ENCODE results near the gene LOXHD1.
A peak's percentile ranks its signal among the peaks of the same experiment; 100 is the strongest.

LOXHD1 gene

DNA sequence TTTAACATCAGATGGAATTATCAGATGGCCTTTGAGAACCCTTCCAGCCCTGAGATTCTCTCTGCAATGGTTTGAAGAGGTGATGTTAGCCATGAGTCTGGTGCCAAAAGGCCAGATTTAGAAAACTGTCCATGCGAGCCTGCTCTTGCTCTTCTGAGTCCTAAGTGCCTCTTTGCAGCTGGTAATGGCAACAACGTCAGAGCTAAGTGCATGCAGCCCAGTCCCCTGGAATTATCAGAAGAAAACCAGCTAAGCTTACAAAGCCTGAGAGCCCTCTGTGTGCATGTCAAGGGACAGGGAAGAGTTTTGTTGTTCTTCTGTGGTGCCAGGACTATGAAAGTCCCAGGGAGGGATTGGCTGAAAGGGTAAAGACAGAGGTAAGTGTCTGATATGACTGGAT lies 89.8 kb downstream of the LOXHD1 start:
- H3K4me3 ChIP-seq (ENCODE audit: low read depth, low read length): no peak overlapping the region
- no peaks in the 10 kb centered on the region for H3K9me3 ChIP-seq (ENCODE audit: control insufficient read depth, low read length)
- H3K27ac ChIP-seq: no peak overlapping the region
- H3K79me2 ChIP-seq: no peaks in the 10 kb centered on the region
- TF ChIP-seq, protein P1, sequence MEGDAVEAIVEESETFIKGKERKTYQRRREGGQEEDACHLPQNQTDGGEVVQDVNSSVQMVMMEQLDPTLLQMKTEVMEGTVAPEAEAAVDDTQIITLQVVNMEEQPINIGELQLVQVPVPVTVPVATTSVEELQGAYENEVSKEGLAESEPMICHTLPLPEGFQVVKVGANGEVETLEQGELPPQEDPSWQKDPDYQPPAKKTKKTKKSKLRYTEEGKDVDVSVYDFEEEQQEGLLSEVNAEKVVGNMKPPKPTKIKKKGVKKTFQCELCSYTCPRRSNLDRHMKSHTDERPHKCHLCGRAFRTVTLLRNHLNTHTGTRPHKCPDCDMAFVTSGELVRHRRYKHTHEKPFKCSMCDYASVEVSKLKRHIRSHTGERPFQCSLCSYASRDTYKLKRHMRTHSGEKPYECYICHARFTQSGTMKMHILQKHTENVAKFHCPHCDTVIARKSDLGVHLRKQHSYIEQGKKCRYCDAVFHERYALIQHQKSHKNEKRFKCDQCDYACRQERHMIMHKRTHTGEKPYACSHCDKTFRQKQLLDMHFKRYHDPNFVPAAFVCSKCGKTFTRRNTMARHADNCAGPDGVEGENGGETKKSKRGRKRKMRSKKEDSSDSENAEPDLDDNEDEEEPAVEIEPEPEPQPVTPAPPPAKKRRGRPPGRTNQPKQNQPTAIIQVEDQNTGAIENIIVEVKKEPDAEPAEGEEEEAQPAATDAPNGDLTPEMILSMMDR (IDR thresholded peaks at IDR 0.05): no peak
- H2AFZ ChIP-seq: peak overlapping the region; percentile 8
- no peaks in the 10 kb centered on the region for H3K27me3 ChIP-seq (ENCODE audit: control insufficient read depth, insufficient read depth, low read length)
- no peaks in the 10 kb centered on the region for H3K36me3 ChIP-seq (ENCODE audit: control insufficient read depth, insufficient read depth, low read length)
- no peak overlapping the region for H3K4me2 ChIP-seq (ENCODE audit: low read length)
- H3K4me1 ChIP-seq: no peaks in the 10 kb centered on the region
- no peak overlapping the region for H3K9ac ChIP-seq

DNA sequence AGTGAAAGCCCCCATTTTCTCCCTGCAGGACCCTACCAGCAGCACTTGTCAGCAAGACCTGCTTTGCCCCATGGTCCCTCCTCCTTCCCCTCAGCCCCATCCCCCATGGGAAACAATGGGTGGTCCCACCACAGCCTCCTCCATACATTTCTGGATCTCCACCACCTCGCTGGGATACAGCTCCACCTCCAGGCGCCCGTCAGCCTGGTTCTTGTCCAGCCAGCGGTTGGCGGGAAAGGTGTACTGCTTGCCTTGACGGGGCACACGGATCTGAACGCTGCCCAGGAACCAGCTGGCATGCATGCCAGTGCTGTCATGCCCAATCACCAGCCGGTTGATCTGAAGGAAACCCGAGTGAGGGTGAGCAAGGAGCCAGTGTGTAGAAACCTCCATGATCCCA lies 90.9 kb downstream of the LOXHD1 start:
- H3K9me3 ChIP-seq (ENCODE audit: control insufficient read depth, low read length): no peaks in the 10 kb centered on the region
- H3K27ac ChIP-seq: no peak overlapping the region
- no peaks in the 10 kb centered on the region for H3K4me1 ChIP-seq
- H3K36me3 ChIP-seq (ENCODE audit: control insufficient read depth, insufficient read depth, low read length): no peaks in the 10 kb centered on the region
- H3K4me2 ChIP-seq (ENCODE audit: low read length): no peak overlapping the region
- H3K79me2 ChIP-seq: no peaks in the 10 kb centered on the region
- TF ChIP-seq, protein P1 (IDR thresholded peaks at IDR 0.05): no peak
- H3K9ac ChIP-seq: no peak overlapping the region
- H3K4me3 ChIP-seq (ENCODE audit: low read depth, low read length): no peak overlapping the region
- no peak overlapping the region for H2AFZ ChIP-seq
- no peaks in the 10 kb centered on the region for H3K27me3 ChIP-seq (ENCODE audit: control insufficient read depth, insufficient read depth, low read length)

DNA sequence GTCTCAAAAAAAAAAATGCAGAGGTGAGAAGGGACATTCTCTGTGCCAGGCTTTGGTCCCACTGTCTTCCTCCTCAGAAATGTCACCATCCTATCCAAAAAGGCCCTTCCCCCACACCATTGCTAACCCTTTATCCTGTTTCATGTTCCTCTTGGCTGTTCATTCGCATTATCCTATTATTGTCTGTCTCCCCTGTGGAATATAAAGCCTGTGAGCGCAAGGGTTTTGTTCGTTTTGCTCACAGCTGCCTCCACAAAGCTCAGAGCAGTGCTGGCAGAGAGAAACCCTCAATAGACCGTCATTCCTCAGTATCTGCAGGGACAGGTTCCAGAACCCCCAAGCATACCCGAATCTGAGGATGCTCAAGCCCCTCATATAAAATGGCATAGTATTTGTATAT lies 91.8 kb downstream of the LOXHD1 start:
- Histone ChIP-seq H3K27me3 (ENCODE audit: control insufficient read depth, insufficient read depth, low read length) (no peaks in the 10 kb centered on the region), H3K27ac (no peak overlapping the region), H3K79me2 (no peaks in the 10 kb centered on the region), H3K4me1 (no peaks in the 10 kb centered on the region), H3K4me3 (ENCODE audit: low read depth, low read length) (no peak overlapping the region), H3K9ac (no peak overlapping the region), H2AFZ (no peak overlapping the region), H3K36me3 (ENCODE audit: control insufficient read depth, insufficient read depth, low read length) (no peaks in the 10 kb centered on the region), H3K9me3 (ENCODE audit: control insufficient read depth, low read length) (no peaks in the 10 kb centered on the region), H3K4me2 (ENCODE audit: low read length) (no peak overlapping the region)
- TF ChIP-seq, protein P1 (IDR thresholded peaks at IDR 0.05): no peak

DNA sequence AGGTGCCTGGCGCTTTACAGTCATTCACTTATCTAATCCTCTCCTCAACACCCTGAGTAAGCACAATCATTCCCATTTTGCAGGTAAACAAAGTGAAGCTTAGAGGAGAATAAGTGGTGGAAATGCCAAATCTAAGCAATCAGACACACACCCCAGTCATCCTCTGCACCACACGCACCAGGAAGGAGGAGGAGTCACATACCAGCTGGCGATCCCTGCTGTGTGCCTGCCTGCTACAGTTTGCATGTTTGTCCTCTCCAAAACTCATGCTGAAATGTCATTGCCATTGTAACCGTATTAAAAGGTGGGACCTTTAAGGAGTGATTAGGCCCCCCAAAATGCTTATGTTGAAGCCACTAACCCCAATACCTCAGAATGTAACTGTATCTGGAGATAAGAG lies 93.7 kb downstream of the LOXHD1 start:
- H3K27me3 ChIP-seq (ENCODE audit: control insufficient read depth, insufficient read depth, low read length): no peaks in the 10 kb centered on the region
- H3K9ac ChIP-seq: no peak overlapping the region
- H3K79me2 ChIP-seq: no peaks in the 10 kb centered on the region
- H3K4me2 ChIP-seq (ENCODE audit: low read length): no peak overlapping the region
- TF ChIP-seq, protein P1 (IDR thresholded peaks at IDR 0.05): no peak
- H3K4me1 ChIP-seq: no peaks in the 10 kb centered on the region
- no peaks in the 10 kb centered on the region for H3K36me3 ChIP-seq (ENCODE audit: control insufficient read depth, insufficient read depth, low read length)
- H2AFZ ChIP-seq: no peak overlapping the region
- H3K4me3 ChIP-seq (ENCODE audit: low read depth, low read length): no peak overlapping the region
- no peak overlapping the region for H3K27ac ChIP-seq
- no peaks in the 10 kb centered on the region for H3K9me3 ChIP-seq (ENCODE audit: control insufficient read depth, low read length)

DNA sequence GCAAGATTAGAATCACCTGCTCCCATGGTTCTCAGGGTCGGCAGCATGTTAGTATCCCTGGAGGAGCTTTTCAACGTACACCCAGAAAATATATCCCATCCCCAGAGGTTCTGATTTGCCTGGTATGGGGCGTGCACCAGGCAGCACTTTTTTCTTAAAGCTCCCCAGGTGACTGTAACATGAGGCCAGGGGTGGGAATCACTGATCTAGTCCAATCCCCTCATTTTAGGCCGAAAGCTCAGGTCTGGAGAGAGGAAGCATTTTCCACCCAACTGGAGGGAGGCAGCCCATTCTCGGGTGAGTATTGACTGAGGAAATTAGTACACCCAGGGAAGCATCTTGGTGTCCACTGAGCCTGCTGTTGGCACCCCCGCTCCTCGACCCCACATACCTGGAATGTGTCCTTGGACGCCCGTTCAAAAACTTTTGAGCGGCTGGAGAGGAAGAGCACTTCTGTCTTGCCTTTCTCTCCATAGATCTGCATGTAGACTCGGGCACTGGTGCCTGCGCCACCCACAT lies 94.3 kb downstream of the LOXHD1 start:
- Histone ChIP-seq H3K79me2 (no peaks in the 10 kb centered on the region), H3K9ac (no peak overlapping the region), H3K4me2 (ENCODE audit: low read length) (no peak overlapping the region), H2AFZ (no peak overlapping the region), H3K4me1 (no peaks in the 10 kb centered on the region), H3K4me3 (ENCODE audit: low read depth, low read length) (no peak overlapping the region), H3K36me3 (ENCODE audit: control insufficient read depth, insufficient read depth, low read length) (no peaks in the 10 kb centered on the region), H3K27me3 (ENCODE audit: control insufficient read depth, insufficient read depth, low read length) (no peaks in the 10 kb centered on the region), H3K27ac (no peak overlapping the region), H3K9me3 (ENCODE audit: control insufficient read depth, low read length) (no peaks in the 10 kb centered on the region)
- TF ChIP-seq, protein P1 (IDR thresholded peaks at IDR 0.05): no peak
